Ishikawa (cell line): Measurements from ENCODE around the gene SH2D4B.

Experiments used
- CREB1 ChIP-seq: IDR thresholded peaks from 2 replicates; pipeline ENCODE4 v1.6.1; 2012; ENCODE audit warnings: low read depth
- EP300 ChIP-seq: IDR thresholded peaks from 2 replicates; pipeline ENCODE4 v1.6.1; 2012; ENCODE audit warnings: borderline replicate concordance
- MAX ChIP-seq: IDR thresholded peaks from 2 replicates; pipeline ENCODE4 v1.6.1; 2012
- NFIC ChIP-seq: IDR thresholded peaks from 2 replicates; pipeline ENCODE4 v1.6.1; 2012
- REST ChIP-seq: IDR thresholded peaks from 2 replicates; pipeline ENCODE4 v1.6.1; 2012; ENCODE audit warnings: low read depth, mild to moderate bottlenecking
- USF1 ChIP-seq: IDR thresholded peaks from 2 replicates; pipeline ENCODE4 v1.6.1; 2012
- YY1 ChIP-seq: IDR thresholded peaks from 2 replicates; pipeline ENCODE4 v1.6.1; 2012; ENCODE audit warnings: low read depth
- ZBTB7A ChIP-seq: IDR thresholded peaks from 2 replicates; pipeline ENCODE4 v1.6.1; 2012; ENCODE audit warnings: low read depth

GRCh38 chr10:80598084-80598798, 60.5 kb downstream of the SH2D4B start:
- no peak for TF ChIP-seq ZBTB7A
- no peak for TF ChIP-seq MAX
- no peak for TF ChIP-seq NFIC
- TF ChIP-seq YY1, result no peak
- TF ChIP-seq EP300, result no peak
- TF ChIP-seq USF1, result no peak
- no peak for TF ChIP-seq CREB1
- TF ChIP-seq REST, result no peak
